Keratinocyte (primary cell): Measurements from ENCODE around the gene ABL1.

Experiments
- EZH2 ChIP-seq: IDR thresholded peaks from one replicate; pipeline ENCODE4 v1.6.1; 2012; ENCODE audit warnings: inconsistent platforms, mild to moderate bottlenecking, low read length, moderate library complexity
- TF ChIP-seq, protein P1 (sequence below), 3 experiments: IDR thresholded peaks in 1 of 3; conservative IDR thresholded peaks in 1 of 3; optimal IDR thresholded peaks in 1 of 3; 2 replicates in 2 of 3; 3 replicates in 1 of 3; pipeline versions ENCODE3 to v1.5.1; 2011; ENCODE audit warnings: low read length in 3 of 3, mild to moderate bottlenecking in 3 of 3, moderate library complexity in 2 of 3, control low read depth in 1 of 3, inconsistent platforms in 1 of 3; ENCODE audit not compliant: insufficient read depth in 2 of 3; ENCODE audit errors: extremely low read depth in 1 of 3

DNA sequence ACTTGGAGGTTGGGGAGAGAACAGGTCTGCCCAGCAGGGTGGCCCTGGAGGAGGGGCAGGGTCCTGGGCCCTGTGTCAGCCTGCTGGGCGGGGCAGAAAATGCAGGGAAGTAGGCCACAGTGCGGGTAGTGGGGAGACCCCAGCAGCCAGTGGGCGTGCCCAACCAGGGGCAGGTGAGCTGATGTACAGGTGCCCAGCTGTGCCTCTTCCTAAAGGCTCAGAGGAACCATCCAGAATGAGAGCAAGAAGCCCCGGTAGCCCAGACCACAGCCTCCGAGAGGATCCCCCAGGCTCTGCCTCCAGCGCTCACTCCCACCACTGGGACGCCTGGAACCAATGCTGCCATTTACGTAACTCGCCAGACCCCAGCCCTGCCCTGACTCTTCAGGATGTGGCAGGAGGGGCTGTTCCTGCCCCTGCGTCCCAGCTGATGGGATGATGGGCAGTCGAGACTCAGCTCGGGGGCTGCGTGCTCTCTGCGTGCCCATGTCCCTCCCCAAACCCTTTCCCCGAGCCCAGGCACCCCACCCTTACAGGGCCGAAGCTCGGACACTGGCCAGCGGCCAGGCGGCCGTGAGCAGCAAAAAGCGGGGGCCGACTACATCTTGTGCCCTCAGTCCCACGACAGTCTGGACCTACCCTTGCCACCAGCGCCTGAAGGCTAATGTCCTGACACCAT is 79.5 kb downstream of the ABL1 start:
- TF ChIP-seq, protein P1, sequence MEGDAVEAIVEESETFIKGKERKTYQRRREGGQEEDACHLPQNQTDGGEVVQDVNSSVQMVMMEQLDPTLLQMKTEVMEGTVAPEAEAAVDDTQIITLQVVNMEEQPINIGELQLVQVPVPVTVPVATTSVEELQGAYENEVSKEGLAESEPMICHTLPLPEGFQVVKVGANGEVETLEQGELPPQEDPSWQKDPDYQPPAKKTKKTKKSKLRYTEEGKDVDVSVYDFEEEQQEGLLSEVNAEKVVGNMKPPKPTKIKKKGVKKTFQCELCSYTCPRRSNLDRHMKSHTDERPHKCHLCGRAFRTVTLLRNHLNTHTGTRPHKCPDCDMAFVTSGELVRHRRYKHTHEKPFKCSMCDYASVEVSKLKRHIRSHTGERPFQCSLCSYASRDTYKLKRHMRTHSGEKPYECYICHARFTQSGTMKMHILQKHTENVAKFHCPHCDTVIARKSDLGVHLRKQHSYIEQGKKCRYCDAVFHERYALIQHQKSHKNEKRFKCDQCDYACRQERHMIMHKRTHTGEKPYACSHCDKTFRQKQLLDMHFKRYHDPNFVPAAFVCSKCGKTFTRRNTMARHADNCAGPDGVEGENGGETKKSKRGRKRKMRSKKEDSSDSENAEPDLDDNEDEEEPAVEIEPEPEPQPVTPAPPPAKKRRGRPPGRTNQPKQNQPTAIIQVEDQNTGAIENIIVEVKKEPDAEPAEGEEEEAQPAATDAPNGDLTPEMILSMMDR (optimal IDR thresholded peaks at IDR 0.05 in 1 of 3, IDR thresholded peaks at IDR 0.05 in 1 of 3, conservative IDR thresholded peaks at IDR 0.05 in 1 of 3; ENCODE audit: extremely low read depth in 1 of 3, insufficient read depth in 2 of 3, low read length in 3 of 3): no peak
- TF ChIP-seq EZH2: no peak
